Mammary epithelial cell (primary cell): ENCODE measurements around the gene HLA-DMB.

Source experiments
- CTCF ChIP-seq, 2 donors: IDR thresholded peaks in 1 of 2; conservative IDR thresholded peaks in 1 of 2; 2 replicates each; pipeline ENCODE4 v1.5.1; 2011 to 2012; ENCODE audit warnings: inconsistent platforms in 2 of 2, low read length in 2 of 2, mild to moderate bottlenecking in 2 of 2, control low read depth in 1 of 2, low read depth in 1 of 2; ENCODE audit not compliant: insufficient read depth in 1 of 2; ENCODE audit errors: extremely low read depth in 1 of 2
- EZH2 ChIP-seq: IDR thresholded peaks from 2 replicates; pipeline ENCODE4 v1.6.1; 2012; ENCODE audit warnings: low read length, inconsistent platforms, borderline replicate concordance

DNA sequence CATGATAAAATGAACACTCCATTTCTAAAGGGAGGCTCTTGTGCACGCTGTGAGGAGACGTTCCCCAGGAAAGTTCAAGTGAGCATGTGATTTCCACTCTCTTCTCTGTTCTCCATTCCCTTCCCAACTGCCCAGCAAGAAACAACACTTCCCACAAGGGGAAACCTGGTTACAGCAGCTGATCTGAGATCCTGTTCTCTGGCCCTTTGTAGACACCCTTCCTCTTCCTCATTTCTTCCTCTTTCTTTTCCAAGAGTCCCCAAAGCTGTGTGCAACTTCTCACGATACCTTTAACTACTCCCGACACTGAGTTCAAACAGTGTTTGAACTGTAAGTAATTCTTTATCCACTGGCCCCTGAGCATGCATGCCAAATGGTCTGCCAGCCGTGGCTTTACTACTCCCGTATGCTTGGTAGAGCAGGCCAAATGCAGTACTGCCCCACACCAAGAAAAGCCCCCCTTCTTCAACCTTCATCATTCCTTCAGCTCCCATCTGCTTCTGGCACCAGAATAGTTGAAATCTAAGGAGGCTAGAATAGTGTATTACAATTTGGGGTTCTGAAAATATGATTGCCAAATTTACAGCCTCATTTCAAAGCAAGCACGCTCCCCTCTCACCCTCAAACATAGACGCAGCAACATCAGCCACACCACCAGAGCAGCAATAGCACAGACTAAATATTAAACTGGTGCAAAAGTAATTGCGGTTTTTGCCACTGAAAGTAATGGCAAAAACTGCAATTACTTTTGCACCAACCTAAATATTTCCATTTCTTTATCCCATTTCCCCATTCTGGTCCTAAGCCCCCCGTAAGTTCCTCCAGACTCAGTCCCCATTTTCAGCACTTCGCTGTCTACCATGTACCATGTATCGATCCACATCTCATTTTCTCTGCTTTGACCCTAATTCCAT lies 4.3 kb downstream of the HLA-DMB start:
- TF ChIP-seq CTCF (conservative IDR thresholded peaks at IDR 0.05 in 1 of 2, IDR thresholded peaks at IDR 0.05 in 1 of 2; ENCODE audit: extremely low read depth in 1 of 2, insufficient read depth in 1 of 2, low read depth in 1 of 2, low read length in 2 of 2) (no peak), EZH2 (no peak)
